ENCODE measurements around the gene HBS1L. TPM values are rescaled to one million over a fixed set of nuclear protein-coding genes. Genes with fewer than 3 reads are reported as not detected.

The HBS1L gene
- total and polyA plus RNA-seq, 10 of the 15 experiments (the other 5 are each of a cell fraction or from before 2014, with no cell fraction given) = 58.7 to 142 (median 78.8) TPM

DNA sequence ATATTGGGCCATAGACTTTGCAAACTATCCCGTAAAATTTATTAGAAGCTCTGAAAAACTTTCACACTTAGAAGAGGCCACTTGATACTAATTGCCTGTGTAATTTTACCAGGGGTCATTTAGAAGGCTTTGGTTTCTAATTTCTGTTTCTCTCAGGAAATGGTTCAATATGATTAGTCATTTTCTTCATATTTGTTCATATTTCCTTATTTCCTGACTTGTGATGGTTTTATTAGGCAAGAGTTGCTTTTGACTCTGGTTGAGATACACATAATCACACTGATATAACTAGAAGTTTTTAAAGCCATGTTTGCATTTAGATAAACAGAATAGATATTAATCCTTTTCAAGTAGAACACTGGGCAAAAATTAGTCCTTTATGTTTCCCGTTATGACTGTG, 11.8 kb upstream of the HBS1L start:
- Histone ChIP-seq H3K9me3 (replicated peaks; ENCODE audit: control insufficient read depth, insufficient read depth, low read length) (peaks cover 5% of the 10 kb centered on the region; the same call in 2 of the 3 replicates), H3K4me1 (ENCODE audit: control insufficient read depth, insufficient read depth, low read length) (no peaks in the 10 kb centered on the region; the same call in 1 of the 2 replicates), H2AFZ (ENCODE audit: control insufficient read depth, low read depth, low read length) (no peak overlapping the region), H3K9ac (ENCODE audit: control insufficient read depth, insufficient read depth, low read length) (no peak overlapping the region), H3K4me2 (ENCODE audit: control insufficient read depth, insufficient read depth) (no peak overlapping the region), H3K79me2 (ENCODE audit: control insufficient read depth, insufficient read depth, low read length) (no peaks in the 10 kb centered on the region), H3K4me3 (no peak overlapping the region), H3K36me3 (ENCODE audit: control insufficient read depth in 2 of 2, insufficient read depth in 2 of 2, low read length in 1 of 2) (no peaks in the 10 kb centered on the region), H3K27ac (ENCODE audit: control insufficient read depth, insufficient read depth) (no peak overlapping the region), H4K20me1 (ENCODE audit: control insufficient read depth, insufficient read depth) (no peaks in the 10 kb centered on the region), H3K27me3 (replicated peaks in 1 of 2; ENCODE audit: control insufficient read depth in 2 of 2, insufficient read depth in 2 of 2, low read length in 1 of 2) (no peaks in the 10 kb centered on the region)
- ATAC-seq (peak; percentile 56), DNase-seq (ENCODE audit: low read depth, low spot score) (no peak), FAIRE-seq (no peak)
- BruUV-seq (replicated peaks) = no TSS peak
- in situ Hi-C loops (cut with MboI) = no loop called here
- POLR2A ChIA-PET = interaction anchor here (3.7 kb wide), 1 partner anchor 11 kb away, joined by 21 read pairs; the partner anchor contains the start of gene HBS1L
- SMC1A ChIA-PET (ENCODE audit: uncharacterized antibody, unreplicated experiment) = interaction anchor here (4.9 to 7.1 kb wide), 2 partner anchors 11 to 20 kb away, joined by 23 to 40 read pairs; partner anchors contain the start of gene HBS1L
- 77% methylated on average over 2 of the region's 2 CpGs for WGBS (ENCODE audit: insufficient coverage, insufficient replicate concordance, low lambda C conversion rate, missing lambda C conversion rate)
- CTCF ChIA-PET = interaction anchor here (1.5 kb wide), 1 partner anchor 21 kb away, joined by 4 read pairs; no protein-coding TSS in a partner anchor
- RAD21 ChIA-PET (ENCODE audit: unreplicated experiment) = interaction anchor here (1.2 to 1.3 kb wide), 2 partner anchors 20 to 36 kb away, joined by 3 read pairs; no protein-coding TSS in a partner anchor
- TF ChIP-seq, protein P1, sequence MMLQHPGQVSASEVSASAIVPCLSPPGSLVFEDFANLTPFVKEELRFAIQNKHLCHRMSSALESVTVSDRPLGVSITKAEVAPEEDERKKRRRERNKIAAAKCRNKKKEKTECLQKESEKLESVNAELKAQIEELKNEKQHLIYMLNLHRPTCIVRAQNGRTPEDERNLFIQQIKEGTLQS (IDR thresholded peaks at IDR 0.05; ENCODE audit: borderline replicate concordance, extremely low read depth, low read depth, low read length) = no peak
- TF ChIP-seq MTA3 (IDR thresholded peaks at IDR 0.05; ENCODE audit: borderline replicate concordance, low read length) (no peak), MEF2B (IDR thresholded peaks at IDR 0.05; ENCODE audit: partially characterized antibody, poor library complexity, severe bottlenecking) (no peak), JUNB (IDR thresholded peaks at IDR 0.05) (peak; percentile 53), SUPT20H (IDR thresholded peaks at IDR 0.05; ENCODE audit: borderline replicate concordance, control insufficient read depth, low read depth, low read length) (no peak), NFIC (IDR thresholded peaks at IDR 0.05; ENCODE audit: low read depth, low read length) (peak; percentile 57), ZZZ3 (IDR thresholded peaks at IDR 0.05; ENCODE audit: control insufficient read depth, insufficient read length, low read depth) (no peak), CHD4 (IDR thresholded peaks at IDR 0.05) (no peak), POLR2AphosphoS2 (IDR thresholded peaks at IDR 0.05; ENCODE audit: low read depth, low read length) (no peak), ETV6 (conservative IDR thresholded peaks at IDR 0.05 in 1 of 2, IDR thresholded peaks at IDR 0.05 in 1 of 2; ENCODE audit: borderline replicate concordance in 1 of 2, low read depth in 1 of 2) (peak in 1 of 2 experiments; percentile 58; a peak in 1 of 4 replicates), RUNX3 (IDR thresholded peaks at IDR 0.05; ENCODE audit: low read length) (0 out of 2 replicates have a peak, but pooled peaks have one; percentile 15)
- TF ChIP-seq, protein P2, sequence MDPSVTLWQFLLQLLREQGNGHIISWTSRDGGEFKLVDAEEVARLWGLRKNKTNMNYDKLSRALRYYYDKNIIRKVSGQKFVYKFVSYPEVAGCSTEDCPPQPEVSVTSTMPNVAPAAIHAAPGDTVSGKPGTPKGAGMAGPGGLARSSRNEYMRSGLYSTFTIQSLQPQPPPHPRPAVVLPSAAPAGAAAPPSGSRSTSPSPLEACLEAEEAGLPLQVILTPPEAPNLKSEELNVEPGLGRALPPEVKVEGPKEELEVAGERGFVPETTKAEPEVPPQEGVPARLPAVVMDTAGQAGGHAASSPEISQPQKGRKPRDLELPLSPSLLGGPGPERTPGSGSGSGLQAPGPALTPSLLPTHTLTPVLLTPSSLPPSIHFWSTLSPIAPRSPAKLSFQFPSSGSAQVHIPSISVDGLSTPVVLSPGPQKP (IDR thresholded peaks at IDR 0.05; ENCODE audit: low read depth, low read length) = no peak
- TF ChIP-seq, protein P3, sequence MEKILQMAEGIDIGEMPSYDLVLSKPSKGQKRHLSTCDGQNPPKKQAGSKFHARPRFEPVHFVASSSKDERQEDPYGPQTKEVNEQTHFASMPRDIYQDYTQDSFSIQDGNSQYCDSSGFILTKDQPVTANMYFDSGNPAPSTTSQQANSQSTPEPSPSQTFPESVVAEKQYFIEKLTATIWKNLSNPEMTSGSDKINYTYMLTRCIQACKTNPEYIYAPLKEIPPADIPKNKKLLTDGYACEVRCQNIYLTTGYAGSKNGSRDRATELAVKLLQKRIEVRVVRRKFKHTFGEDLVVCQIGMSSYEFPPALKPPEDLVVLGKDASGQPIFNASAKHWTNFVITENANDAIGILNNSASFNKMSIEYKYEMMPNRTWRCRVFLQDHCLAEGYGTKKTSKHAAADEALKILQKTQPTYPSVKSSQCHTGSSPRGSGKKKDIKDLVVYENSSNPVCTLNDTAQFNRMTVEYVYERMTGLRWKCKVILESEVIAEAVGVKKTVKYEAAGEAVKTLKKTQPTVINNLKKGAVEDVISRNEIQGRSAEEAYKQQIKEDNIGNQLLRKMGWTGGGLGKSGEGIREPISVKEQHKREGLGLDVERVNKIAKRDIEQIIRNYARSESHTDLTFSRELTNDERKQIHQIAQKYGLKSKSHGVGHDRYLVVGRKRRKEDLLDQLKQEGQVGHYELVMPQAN (conservative IDR thresholded peaks at IDR 0.05) = no peak
- intact Hi-C loops (cut with micrococcal nuclease; ENCODE audit: unreplicated experiment) = no loop called here

Measured in GM12878 (cell line).